CD4-positive, alpha-beta T cell treated with Interleukin-17A for 4 hours (primary cell): ENCODE measurements around the gene OASL.

Experiments used
- DNase-seq: peaks from one replicate; pipeline ENCODE4 v3.0.0-alpha.2; 2020; ENCODE audit warnings: mixed read lengths

Gene OASL

GRCh38 chr12:121010860-121011259 lies 28.2 kb downstream of the OASL start:
- DNase-seq: no peak

GRCh38 chr12:121009741-121010140 lies 29.3 kb downstream of the OASL start:
- DNase-seq: peak; percentile 7

- DNase-seq: no peak
Observed at GRCh38 chr12:121008347-121009098, 30.5 kb downstream of the OASL start.

GRCh38 chr12:121005346-121005815 lies 33.7 kb downstream of the OASL start:
- peak; percentile 53 for DNase-seq

GRCh38 chr12:121004253-121004815 lies 34.7 kb downstream of the OASL start:
- DNase-seq: no peak

GRCh38 chr12:121003650-121004049 lies 35.4 kb downstream of the OASL start:
- no peak for DNase-seq

- DNase-seq: no peak
Observed at GRCh38 chr12:121001841-121002483, 37.1 kb downstream of the OASL start.

- no peak for DNase-seq
Observed at GRCh38 chr12:121001060-121001459, 38.0 kb downstream of the OASL start.

- no peak for DNase-seq
Observed at GRCh38 chr12:121000530-121000929, 38.5 kb downstream of the OASL start.

GRCh38 chr12:120999191-121000120 lies 39.6 kb downstream of the OASL start:
- no peak for DNase-seq

- no peak for DNase-seq
Observed at GRCh38 chr12:120998435-120998834, 40.6 kb downstream of the OASL start.

GRCh38 chr12:120997448-120997847 lies 41.6 kb downstream of the OASL start:
- no peak for DNase-seq

- DNase-seq: no peak
Observed at GRCh38 chr12:120996133-120996746, 42.8 kb downstream of the OASL start.

- no peak for DNase-seq
Observed at GRCh38 chr12:120994589-120995337, 44.3 kb downstream of the OASL start.

- DNase-seq: no peak
Observed at GRCh38 chr12:120994059-120994458, 45.0 kb downstream of the OASL start.

GRCh38 chr12:120993496-120993895 lies 45.5 kb downstream of the OASL start:
- no peak for DNase-seq

- DNase-seq: no peak
Observed at GRCh38 chr12:120992989-120993388, 46.1 kb downstream of the OASL start.

- no peak for DNase-seq
Observed at GRCh38 chr12:120991965-120992364, 47.1 kb downstream of the OASL start.

- no peak for DNase-seq
Observed at GRCh38 chr12:120990487-120991055, 48.5 kb downstream of the OASL start.

- DNase-seq: no peak
Observed at GRCh38 chr12:120989687-120990086, 49.4 kb downstream of the OASL start.

- no peak for DNase-seq
Observed at GRCh38 chr12:120988658-120989057, 50.4 kb downstream of the OASL start.
